K562 (cell line): ENCODE results near the gene OR2V2. TPM values are rescaled to one million over a fixed set of nuclear protein-coding genes. Genes with fewer than 3 reads are reported as not detected.

Source experiments
- BRF1 ChIP-seq: IDR thresholded peaks from 3 replicates; pipeline ENCODE4 v1.6.1; 2011; ENCODE audit warnings: borderline replicate concordance, mild to moderate bottlenecking; ENCODE audit not compliant: insufficient read length; ENCODE audit errors: extremely low read depth
- E2F3 ChIP-seq: fragments of 250-450 bp; sonication (Bioruptor Pico); IDR thresholded peaks from 2 replicates; pipeline ENCODE4 v1.4.0; 2020; ENCODE audit warnings: mild to moderate bottlenecking
- ESRRA ChIP-seq: fragments of 450-650 bp; IDR thresholded peaks from 2 replicates; pipeline ENCODE4 v1.6.1; 2014; ENCODE audit warnings: low read depth, mild to moderate bottlenecking, moderate library complexity, borderline replicate concordance
- FOXK2 ChIP-seq, 2 experiments: fragments of 450-650 bp; IDR thresholded peaks in 1 of 2; conservative IDR thresholded peaks in 1 of 2; 2 replicates each; pipeline ENCODE4 v1.6.1; 2016; ENCODE audit warnings: low read depth in 2 of 2, mild to moderate bottlenecking in 1 of 2
- GATAD2A ChIP-seq: fragments of 450-650 bp; IDR thresholded peaks from 2 replicates; pipeline ENCODE4 v1.6.1; 2017
- HNRNPUL1 ChIP-seq: fragments of 200-400 bp; formaldehyde crosslinking; IDR thresholded peaks from 2 replicates; pipeline ENCODE4 v1.6.1; 2017; ENCODE audit warnings: low read length
- MEIS2 ChIP-seq: fragments of 450-650 bp; IDR thresholded peaks from 2 replicates; pipeline ENCODE4 v1.6.1; 2014; ENCODE audit warnings: mild to moderate bottlenecking; ENCODE audit not compliant: partially characterized antibody
- NBN ChIP-seq: fragments of 450-650 bp; IDR thresholded peaks from 2 replicates; pipeline ENCODE4 v1.6.1; 2016; ENCODE audit warnings: low read depth, mild to moderate bottlenecking
- PHB ChIP-seq: fragments of 250-450 bp; sonication (Bioruptor Pico); IDR thresholded peaks from 2 replicates; pipeline ENCODE4 v1.5.0; 2021
- PHF20 ChIP-seq: fragments of 450-650 bp; IDR thresholded peaks from 2 replicates; pipeline ENCODE4 v1.6.1; 2018; ENCODE audit not compliant: partially characterized antibody
- PKNOX1 ChIP-seq: fragments of 450-650 bp; IDR thresholded peaks from 2 replicates; pipeline ENCODE4 v1.6.1; 2016
- RBBP5 ChIP-seq: fragments of 200-600 bp; sonication (generic); IDR thresholded peaks from 2 replicates; pipeline ENCODE4 v1.6.1; 2012; ENCODE audit warnings: borderline replicate concordance, mild to moderate bottlenecking, low read length, control low read depth, inconsistent platforms; ENCODE audit not compliant: insufficient read depth, poor library complexity, severe bottlenecking
- THRB ChIP-seq: fragments of 450-650 bp; formaldehyde crosslinking; conservative IDR thresholded peaks from 2 replicates; pipeline ENCODE4 v1.4.0; 2022; ENCODE audit warnings: mild to moderate bottlenecking, missing genetic modification characterization
- TRIM24 ChIP-seq, 2 experiments: fragments of 450-650 bp; IDR thresholded peaks; 2 replicates each; pipeline ENCODE4 v1.6.1; 2016
- YY1 ChIP-seq, 3 experiments: IDR thresholded peaks; 2 replicates each; pipeline ENCODE4 v1.6.1; 2011; ENCODE audit warnings: low read length in 2 of 3, mild to moderate bottlenecking in 2 of 3, moderate library complexity in 2 of 3, borderline replicate concordance in 1 of 3, control low read depth in 1 of 3, low read depth in 1 of 3; ENCODE audit not compliant: insufficient read depth in 3 of 3, insufficient replicate concordance in 2 of 3, control insufficient read depth in 1 of 3, insufficient read length in 1 of 3; ENCODE audit errors: extremely low read depth in 1 of 3
- ZEB2 ChIP-seq: fragments of 450-650 bp; IDR thresholded peaks from 2 replicates; pipeline ENCODE4 v1.6.1; 2016
- ZKSCAN3 ChIP-seq: fragments of 250-450 bp; sonication (Bioruptor Pico); IDR thresholded peaks from 2 replicates; pipeline ENCODE4 v1.4.0; 2020
- ZNF133 ChIP-seq: fragments of 250-450 bp; sonication (Bioruptor Pico); IDR thresholded peaks from 2 replicates; pipeline ENCODE4 v1.4.0; 2020; ENCODE audit warnings: mild to moderate bottlenecking
- ZNF347 ChIP-seq: fragments of 450-650 bp; formaldehyde crosslinking; IDR thresholded peaks from 2 replicates; pipeline ENCODE4 v1.4.0; 2020; ENCODE audit warnings: low read depth, mild to moderate bottlenecking, moderate library complexity
- ZNF551 ChIP-seq: fragments of 250-450 bp; sonication (Bioruptor Pico); IDR thresholded peaks from 2 replicates; pipeline ENCODE4 v1.5.0; 2021; ENCODE audit warnings: mild to moderate bottlenecking, moderate library complexity
- ZNF589 ChIP-seq: fragments of 200-800 bp; sonication (Bioruptor generic); IDR thresholded peaks from 2 replicates; pipeline ENCODE4 v1.6.1; 2016; ENCODE audit warnings: low read depth, missing genetic modification characterization, missing compliant biosample characterization
- ZNF717 ChIP-seq: fragments of 250-450 bp; sonication (Bioruptor Pico); IDR thresholded peaks from 2 replicates; pipeline ENCODE4 v1.5.0; 2021
- polyA plus RNA-seq, 8 experiments: library from polyadenylated mRNA; depleted of rRNA in 4 of 8; stranded (reverse) in 5 of 8; unstranded in 3 of 8; fragments of >200 nt; fragmentation: Nextera tagmentation in 2 of 8; fragmentation: Illumina TruSeq in 1 of 8; extraction: Ambion mirVana in 2 of 8; extraction: Trizol in 1 of 8; gene quantifications; 2 replicates each; pipeline versions ENCODE4 v1.2.1 to v1.2.3, GENCODE V29; 2011 to 2014; ENCODE audit warnings: inconsistent platforms in 1 of 8, missing spikeins in 1 of 8
- total RNA-seq, 7 experiments: library from RNA; depleted of rRNA in 6 of 7; stranded (reverse); fragments of >200 nt in 6 of 7; fragmentation: Illumina TruSeq in 2 of 7; extraction: Trizol in 2 of 7; gene quantifications; 2 replicates each; pipeline versions ENCODE4 v1.2.1 to v1.2.3, GENCODE V29; 2011 to 2021; ENCODE audit warnings: low replicate concordance in 1 of 7
- TF ChIP-seq, protein P1 (sequence below), 2 experiments: IDR thresholded peaks in 1 of 2; conservative IDR thresholded peaks in 1 of 2; 2 replicates each; pipeline ENCODE4 v1.6.1; 2016; ENCODE audit warnings: low read depth in 2 of 2, mild to moderate bottlenecking in 1 of 2, missing compliant biosample characterization in 1 of 2, missing genetic modification characterization in 1 of 2, moderate library complexity in 1 of 2

Gene OR2V2
- total and polyA plus RNA-seq, 9 of the 15 experiments (the other 6 are each of a cell fraction or from before 2014, with no cell fraction given): 0.01 TPM; not detected in 8

- TF ChIP-seq ESRRA: peak; percentile 14; the same call in 1 of the 2 replicates
- no peak for TF ChIP-seq ZNF347 (CRISPR knock-in tag)
- peak; percentile 88 for TF ChIP-seq PKNOX1
- no peak for TF ChIP-seq BRF1
- TF ChIP-seq HNRNPUL1: no peak
- no peak for TF ChIP-seq PHF20
- no peak for TF ChIP-seq PHB
- TF ChIP-seq THRB (CRISPR knock-in tag): no peak
- TF ChIP-seq NBN: no peak
- TF ChIP-seq ZKSCAN3 (CRISPR knock-in tag): no peak
- TF ChIP-seq, protein P1, sequence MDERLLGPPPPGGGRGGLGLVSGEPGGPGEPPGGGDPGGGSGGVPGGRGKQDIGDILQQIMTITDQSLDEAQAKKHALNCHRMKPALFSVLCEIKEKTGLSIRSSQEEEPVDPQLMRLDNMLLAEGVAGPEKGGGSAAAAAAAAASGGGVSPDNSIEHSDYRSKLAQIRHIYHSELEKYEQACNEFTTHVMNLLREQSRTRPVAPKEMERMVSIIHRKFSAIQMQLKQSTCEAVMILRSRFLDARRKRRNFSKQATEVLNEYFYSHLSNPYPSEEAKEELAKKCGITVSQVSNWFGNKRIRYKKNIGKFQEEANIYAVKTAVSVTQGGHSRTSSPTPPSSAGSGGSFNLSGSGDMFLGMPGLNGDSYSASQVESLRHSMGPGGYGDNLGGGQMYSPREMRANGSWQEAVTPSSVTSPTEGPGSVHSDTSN (CRISPR knock-in tag; IDR thresholded peaks at IDR 0.05; ENCODE audit: low read depth): 0 out of 2 replicates have a peak, but pooled peaks have one; percentile 5
- TF ChIP-seq, protein P1 (tag; conservative IDR thresholded peaks at IDR 0.05; ENCODE audit: low read depth): peak; percentile 69
- TF ChIP-seq TRIM24 (IDR thresholded peaks at IDR 0.05): no peak
- TF ChIP-seq ZNF551 (CRISPR knock-in tag): no peak
- no peak for TF ChIP-seq ZEB2
- no peak for TF ChIP-seq GATAD2A
- TF ChIP-seq YY1 (IDR thresholded peaks at IDR 0.05; ENCODE audit: borderline replicate concordance in 1 of 3, control insufficient read depth in 1 of 3, extremely low read depth in 1 of 3, insufficient read depth in 3 of 3, insufficient read length in 1 of 3, insufficient replicate concordance in 2 of 3, low read depth in 1 of 3, low read length in 2 of 3): peak in 2 of 3 experiments; percentile 37 to 80
- no peak for TF ChIP-seq ZNF717 (CRISPR knock-in tag)
- no peak for TF ChIP-seq ZNF133 (CRISPR knock-in tag)
- TF ChIP-seq FOXK2 (conservative IDR thresholded peaks at IDR 0.05 in 1 of 2, IDR thresholded peaks at IDR 0.05 in 1 of 2; ENCODE audit: low read depth in 2 of 2): no peak
- peak; percentile 53 for TF ChIP-seq MEIS2
- TF ChIP-seq E2F3 (CRISPR knock-in tag): no peak
- TF ChIP-seq ZNF589 (CRISPR knock-in tag): no peak
- no peak for TF ChIP-seq RBBP5
These were observed 47.3 kb downstream of the OR2V2 start (continued) for GRCh38 chr5:181194489-181195248.
